NCI-H2029 treated with DMSO at 0.1 percent for 48 hours (cell line): ENCODE measurements around the gene ZRANB3.
"Not testable (repeated sequence)": the region's sequence is repeated elsewhere in the genome, so short reads cannot be mapped to it uniquely, and the experiment has no call there.

Experiments
- DNase-seq: peaks from one replicate; lab custom pipeline; 2025; lab: John Stamatoyannopoulos, UW

The ZRANB3 gene

GRCh38 chr2:135320465-135321355 is 210.3 kb downstream of the ZRANB3 start:
- DNase-seq, result no peak

GRCh38 chr2:135318808-135319207 is 212.2 kb downstream of the ZRANB3 start:
- no peak for DNase-seq

- no peak for DNase-seq
Measured at GRCh38 chr2:135317375-135317774, 213.6 kb downstream of the ZRANB3 start.

- no peak for DNase-seq
Measured at GRCh38 chr2:135311962-135312361, 219.1 kb downstream of the ZRANB3 start.

- no peak for DNase-seq
Measured at GRCh38 chr2:135311268-135311667, 219.8 kb downstream of the ZRANB3 start.

GRCh38 chr2:135304694-135305093 is 226.3 kb downstream of the ZRANB3 start:
- no peak for DNase-seq

- no peak for DNase-seq
Measured at GRCh38 chr2:135299658-135300244, 231.3 kb downstream of the ZRANB3 start.

- DNase-seq, result no peak
Measured at GRCh38 chr2:135299165-135299564, 231.9 kb downstream of the ZRANB3 start.

- not testable (repeated sequence) for DNase-seq
Measured at GRCh38 chr2:135287121-135287520, 243.9 kb downstream of the ZRANB3 start.

- no peak for DNase-seq
Measured at GRCh38 chr2:135285391-135285790, 245.6 kb downstream of the ZRANB3 start.

- DNase-seq, result no peak
Measured at GRCh38 chr2:135281379-135281778, 249.6 kb downstream of the ZRANB3 start.

GRCh38 chr2:135279209-135279608 is 251.8 kb downstream of the ZRANB3 start:
- no peak for DNase-seq

- DNase-seq, result no peak
Measured at GRCh38 chr2:135276525-135276924, 254.5 kb downstream of the ZRANB3 start.

GRCh38 chr2:135271006-135271405 is 260.0 kb downstream of the ZRANB3 start:
- DNase-seq, result no peak

GRCh38 chr2:135265960-135266490 is 265.0 kb downstream of the ZRANB3 start:
- DNase-seq, result no peak

GRCh38 chr2:135259123-135259522 is 271.9 kb downstream of the ZRANB3 start:
- no peak for DNase-seq

GRCh38 chr2:135258193-135258592 is 272.8 kb downstream of the ZRANB3 start:
- no peak for DNase-seq

- DNase-seq, result no peak
Measured at GRCh38 chr2:135257383-135258090, 273.5 kb downstream of the ZRANB3 start.

- no peak for DNase-seq
Measured at GRCh38 chr2:135256531-135257260, 274.3 kb downstream of the ZRANB3 start.

- no peak for DNase-seq
Measured at GRCh38 chr2:135255208-135255607, 275.8 kb downstream of the ZRANB3 start.

- DNase-seq, result no peak
Measured at GRCh38 chr2:135252805-135253458, 278.1 kb downstream of the ZRANB3 start.
